Measurements from ENCODE around the gene CRKL. TPM values are rescaled to one million over a fixed set of nuclear protein-coding genes. Genes with fewer than 3 reads are reported as not detected.
"Not testable (repeated sequence)": the region's sequence is repeated elsewhere in the genome, so short reads cannot be mapped to it uniquely, and the experiment has no call there.

Gene CRKL
- total RNA-seq, 1 experiment from 2014 or later, result 82.5 TPM

DNA sequence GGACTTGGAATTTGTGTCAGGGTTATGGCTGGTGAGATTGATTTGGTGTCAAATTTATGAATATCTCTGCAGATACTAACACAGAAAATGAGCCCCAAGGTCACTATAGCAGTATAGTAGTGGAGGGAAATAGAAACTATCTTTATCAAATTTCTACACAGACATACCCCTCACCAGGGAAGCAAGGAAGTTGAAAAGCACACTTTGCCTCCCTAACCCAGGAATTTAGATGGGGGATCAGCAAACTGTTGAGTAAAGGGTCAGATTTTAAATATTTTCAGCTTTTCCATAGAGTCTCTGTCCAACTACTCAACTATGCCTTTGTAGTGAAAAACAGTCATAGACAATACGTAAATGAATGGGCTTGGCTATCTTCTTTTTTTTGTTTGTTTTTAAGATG is 12.8 kb downstream of the CRKL start:
- CTCF ChIA-PET, result no interaction called here

DNA sequence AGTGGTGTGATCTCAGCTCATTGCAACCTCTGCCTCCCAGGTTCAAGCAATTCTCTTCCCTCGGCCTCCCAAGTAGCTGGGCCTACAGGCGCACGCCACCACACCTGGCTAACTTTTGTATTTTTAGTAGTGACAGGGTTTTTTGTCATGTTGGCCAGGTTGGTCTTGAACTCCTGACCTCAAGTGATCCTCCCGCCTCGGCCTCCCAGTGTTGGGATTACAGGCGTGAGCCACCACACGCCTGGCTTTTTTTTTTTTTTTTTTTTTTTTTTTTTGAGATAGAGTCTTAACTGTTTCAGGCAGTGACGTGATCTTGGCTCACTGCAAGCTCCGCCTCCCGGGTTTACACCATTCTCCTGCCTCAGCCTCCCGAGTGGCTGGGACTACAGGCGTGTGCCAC is 13.2 kb downstream of the CRKL start:
- H3K27ac ChIP-seq (ENCODE audit: low read depth, low read length, poor library complexity, severe bottlenecking); H3K9me3 ChIP-seq (ENCODE audit: low read depth, low read length, poor library complexity, severe bottlenecking); intact Hi-C loops (cut with micrococcal nuclease; ENCODE audit: unreplicated experiment); DNase-seq (ENCODE audit: low spot score); BruUV-seq (replicated peaks); H3K27me3 ChIP-seq (replicated peaks; ENCODE audit: insufficient read depth, low read depth, low read length, poor library complexity); CTCF ChIA-PET; H3K4me3 ChIP-seq (ENCODE audit: low read depth, low read length, poor library complexity, severe bottlenecking); H3K4me1 ChIP-seq (ENCODE audit: insufficient read depth, low read length, poor library complexity, severe bottlenecking): not testable (repeated sequence)
- peaks cover 11% of the 10 kb centered on the region for H3K36me3 ChIP-seq (ENCODE audit: insufficient read depth, low read length, poor library complexity, severe bottlenecking)
- POLR2A ChIA-PET (ENCODE audit: low non-redundant PET), result interaction anchor here (0.6 kb wide), 1 partner anchor 10 kb away, joined by 7 read pairs; no protein-coding TSS in a partner anchor

More for the DNA sequence above, 12.8 kb downstream of the CRKL start:
- Histone ChIP-seq H3K4me1 (ENCODE audit: insufficient read depth, low read length, poor library complexity, severe bottlenecking) (no peaks in the 10 kb centered on the region), H3K27me3 (replicated peaks; ENCODE audit: insufficient read depth, low read depth, low read length, poor library complexity) (no peaks in the 10 kb centered on the region), H3K27ac (ENCODE audit: low read depth, low read length, poor library complexity, severe bottlenecking) (no peak overlapping the region), H3K36me3 (ENCODE audit: insufficient read depth, low read length, poor library complexity, severe bottlenecking) (peaks cover 7% of the 10 kb centered on the region), H3K4me3 (ENCODE audit: low read depth, low read length, poor library complexity, severe bottlenecking) (no peak overlapping the region), H3K9me3 (ENCODE audit: low read depth, low read length, poor library complexity, severe bottlenecking) (no peaks in the 10 kb centered on the region)
- no TSS peak for BruUV-seq (replicated peaks)
- TF ChIP-seq, protein P1, sequence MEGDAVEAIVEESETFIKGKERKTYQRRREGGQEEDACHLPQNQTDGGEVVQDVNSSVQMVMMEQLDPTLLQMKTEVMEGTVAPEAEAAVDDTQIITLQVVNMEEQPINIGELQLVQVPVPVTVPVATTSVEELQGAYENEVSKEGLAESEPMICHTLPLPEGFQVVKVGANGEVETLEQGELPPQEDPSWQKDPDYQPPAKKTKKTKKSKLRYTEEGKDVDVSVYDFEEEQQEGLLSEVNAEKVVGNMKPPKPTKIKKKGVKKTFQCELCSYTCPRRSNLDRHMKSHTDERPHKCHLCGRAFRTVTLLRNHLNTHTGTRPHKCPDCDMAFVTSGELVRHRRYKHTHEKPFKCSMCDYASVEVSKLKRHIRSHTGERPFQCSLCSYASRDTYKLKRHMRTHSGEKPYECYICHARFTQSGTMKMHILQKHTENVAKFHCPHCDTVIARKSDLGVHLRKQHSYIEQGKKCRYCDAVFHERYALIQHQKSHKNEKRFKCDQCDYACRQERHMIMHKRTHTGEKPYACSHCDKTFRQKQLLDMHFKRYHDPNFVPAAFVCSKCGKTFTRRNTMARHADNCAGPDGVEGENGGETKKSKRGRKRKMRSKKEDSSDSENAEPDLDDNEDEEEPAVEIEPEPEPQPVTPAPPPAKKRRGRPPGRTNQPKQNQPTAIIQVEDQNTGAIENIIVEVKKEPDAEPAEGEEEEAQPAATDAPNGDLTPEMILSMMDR (conservative IDR thresholded peaks at IDR 0.05; ENCODE audit: low read depth, low read length), result no peak
- intact Hi-C loops (cut with micrococcal nuclease; ENCODE audit: unreplicated experiment), result no loop called here
- no peak for DNase-seq (ENCODE audit: low spot score)
- POLR2A ChIA-PET (ENCODE audit: low non-redundant PET), result no interaction called here

DNA sequence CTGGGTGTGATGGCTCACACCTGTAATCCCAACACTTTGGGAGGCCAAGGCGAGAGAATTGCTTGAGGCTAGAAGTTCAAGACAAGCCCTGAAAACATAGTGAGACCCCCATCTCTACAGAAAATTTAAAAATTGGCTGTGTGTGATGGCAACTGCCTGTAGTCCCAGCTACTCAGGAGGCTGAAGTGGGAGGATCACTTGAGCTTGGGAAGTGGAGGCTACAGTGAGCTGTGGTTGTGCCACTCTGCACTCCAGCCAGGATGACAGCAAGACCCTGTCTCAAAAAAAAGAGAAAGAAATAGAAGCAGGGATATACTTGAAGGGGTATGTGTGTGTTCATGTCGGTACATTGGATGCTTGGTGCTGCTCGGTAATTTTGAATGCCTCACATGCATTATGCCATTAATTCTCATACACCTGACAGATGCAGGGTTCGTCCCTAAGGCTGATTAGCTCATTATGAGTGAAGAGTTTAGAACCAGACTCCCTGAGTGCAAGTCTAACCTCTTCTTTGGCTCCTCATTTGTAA is 14.0 kb downstream of the CRKL start:
- peaks cover 18% of the 10 kb centered on the region for H3K36me3 ChIP-seq (ENCODE audit: insufficient read depth, low read length, poor library complexity, severe bottlenecking)
- H3K27me3 ChIP-seq (replicated peaks; ENCODE audit: insufficient read depth, low read depth, low read length, poor library complexity), result no peaks in the 10 kb centered on the region
- TF ChIP-seq, protein P1 (conservative IDR thresholded peaks at IDR 0.05; ENCODE audit: low read depth, low read length), result no peak
- no peak for TF ChIP-seq EZH2 (IDR thresholded peaks at IDR 0.05; ENCODE audit: borderline replicate concordance, low read depth, low read length, poor library complexity, severe bottlenecking)
- H3K27ac ChIP-seq (ENCODE audit: low read depth, low read length, poor library complexity, severe bottlenecking), result no peak overlapping the region
- CTCF ChIA-PET, result no interaction called here
- H3K4me3 ChIP-seq (ENCODE audit: low read depth, low read length, poor library complexity, severe bottlenecking), result no peak overlapping the region
- no peak for DNase-seq (ENCODE audit: low spot score)
- POLR2A ChIA-PET (ENCODE audit: low non-redundant PET), result interaction anchor here (0.6 kb wide), 1 partner anchor 9 kb away, joined by 7 read pairs; no protein-coding TSS in a partner anchor
- no peaks in the 10 kb centered on the region for H3K9me3 ChIP-seq (ENCODE audit: low read depth, low read length, poor library complexity, severe bottlenecking)
- BruUV-seq (replicated peaks), result no TSS peak
- no peaks in the 10 kb centered on the region for H3K4me1 ChIP-seq (ENCODE audit: insufficient read depth, low read length, poor library complexity, severe bottlenecking)
- intact Hi-C loops (cut with micrococcal nuclease; ENCODE audit: unreplicated experiment), result no loop called here

DNA sequence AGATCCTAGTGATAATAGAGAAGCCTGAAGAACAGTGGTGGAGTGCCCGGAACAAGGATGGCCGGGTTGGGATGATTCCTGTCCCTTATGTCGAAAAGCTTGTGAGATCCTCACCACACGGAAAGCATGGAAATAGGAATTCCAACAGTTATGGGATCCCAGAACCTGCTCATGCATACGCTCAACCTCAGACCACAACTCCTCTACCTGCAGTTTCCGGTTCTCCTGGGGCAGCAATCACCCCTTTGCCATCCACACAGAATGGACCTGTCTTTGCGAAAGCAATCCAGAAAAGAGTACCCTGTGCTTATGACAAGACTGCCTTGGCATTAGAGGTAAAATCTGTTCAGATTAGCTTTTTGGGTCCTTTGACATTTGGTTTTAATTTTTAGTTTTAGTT is 16.7 kb downstream of the CRKL start:
- no TSS peak for BruUV-seq (replicated peaks)
- intact Hi-C loops (cut with micrococcal nuclease; ENCODE audit: unreplicated experiment), result no loop called here
- DNase-seq (ENCODE audit: low spot score), result no peak
- Histone ChIP-seq H3K36me3 (ENCODE audit: insufficient read depth, low read length, poor library complexity, severe bottlenecking) (peaks cover 25% of the 10 kb centered on the region), H3K4me3 (ENCODE audit: low read depth, low read length, poor library complexity, severe bottlenecking) (no peak overlapping the region), H3K27ac (ENCODE audit: low read depth, low read length, poor library complexity, severe bottlenecking) (no peak overlapping the region), H3K27me3 (replicated peaks; ENCODE audit: insufficient read depth, low read depth, low read length, poor library complexity) (no peaks in the 10 kb centered on the region), H3K4me1 (ENCODE audit: insufficient read depth, low read length, poor library complexity, severe bottlenecking) (peaks cover 11% of the 10 kb centered on the region), H3K9me3 (ENCODE audit: low read depth, low read length, poor library complexity, severe bottlenecking) (no peaks in the 10 kb centered on the region)
- TF ChIP-seq, protein P1 (conservative IDR thresholded peaks at IDR 0.05; ENCODE audit: low read depth, low read length), result no peak
- TF ChIP-seq EZH2 (IDR thresholded peaks at IDR 0.05; ENCODE audit: borderline replicate concordance, low read depth, low read length, poor library complexity, severe bottlenecking), result no peak
- ChIA-PET CTCF (no interaction called here), POLR2A (ENCODE audit: low non-redundant PET) (no interaction called here)

DNA sequence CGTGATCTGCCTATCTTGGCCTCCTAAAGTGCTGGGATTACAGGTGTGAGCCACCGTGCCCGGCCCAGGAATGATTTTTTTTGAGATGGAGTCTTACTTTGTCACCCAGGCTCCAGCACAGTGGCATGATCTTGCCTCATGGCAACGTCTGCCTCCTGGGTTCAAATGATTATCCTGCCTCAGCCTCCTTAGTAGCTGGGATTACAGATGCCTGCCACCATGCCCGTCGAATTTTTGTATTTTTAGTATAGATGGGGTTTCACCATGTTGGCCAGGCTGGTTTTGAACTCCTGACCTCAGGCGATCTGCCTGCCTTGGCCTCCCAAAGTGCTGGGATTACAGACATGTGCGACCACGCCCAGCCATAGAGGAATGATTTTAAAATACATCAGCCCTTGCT is 17.8 kb downstream of the CRKL start:
- BruUV-seq (replicated peaks); CTCF ChIA-PET; POLR2A ChIA-PET (ENCODE audit: low non-redundant PET); intact Hi-C loops (cut with micrococcal nuclease; ENCODE audit: unreplicated experiment); DNase-seq (ENCODE audit: low spot score); H3K27me3 ChIP-seq (replicated peaks; ENCODE audit: insufficient read depth, low read depth, low read length, poor library complexity); H3K9me3 ChIP-seq (ENCODE audit: low read depth, low read length, poor library complexity, severe bottlenecking); H3K4me3 ChIP-seq (ENCODE audit: low read depth, low read length, poor library complexity, severe bottlenecking); H3K27ac ChIP-seq (ENCODE audit: low read depth, low read length, poor library complexity, severe bottlenecking): not testable (repeated sequence)
- peaks cover 25% of the 10 kb centered on the region for H3K36me3 ChIP-seq (ENCODE audit: insufficient read depth, low read length, poor library complexity, severe bottlenecking)
- peaks cover 11% of the 10 kb centered on the region for H3K4me1 ChIP-seq (ENCODE audit: insufficient read depth, low read length, poor library complexity, severe bottlenecking)

Data from A673 (cell line).